OCI-LY1 (cell line): ENCODE data around the gene ZNF524.

ENCODE experiments used
- H2AFZ ChIP-seq: fragments of 200-600 bp; sonication (generic), shearing (Covaris generic); 2 replicates; pipeline ENCODE4 v1.6.0; 2014; ENCODE audit warnings: antibody characterized with exemption, mild to moderate bottlenecking, low read length
- H3F3A ChIP-seq: fragments of 200-600 bp; sonication (generic), shearing (Covaris generic); 2 replicates; pipeline ENCODE4 v1.6.0; 2014; ENCODE audit warnings: mild to moderate bottlenecking, antibody characterized with exemption, low read length, moderate library complexity; ENCODE audit not compliant: insufficient read depth
- H3K27ac ChIP-seq: fragments of 200-600 bp; sonication (generic); 2 replicates; pipeline ENCODE4 v1.5.1; 2014; ENCODE audit warnings: low read length, mixed run types, mild to moderate bottlenecking, low read depth; ENCODE audit not compliant: poor library complexity, severe bottlenecking
- H3K27me3 ChIP-seq: fragments of 200-600 bp; sonication (generic); 2 replicates; pipeline ENCODE4 v1.6.0; 2014; ENCODE audit warnings: antibody characterized with exemption, mild to moderate bottlenecking, low read length, moderate library complexity; ENCODE audit not compliant: insufficient read depth
- H3K36me3 ChIP-seq: fragments of 200-600 bp; sonication (generic); 2 replicates; pipeline ENCODE4 v1.6.1; 2014; ENCODE audit warnings: mild to moderate bottlenecking, antibody characterized with exemption, low read length, moderate library complexity, mixed read lengths; ENCODE audit not compliant: insufficient read depth
- H3K4me1 ChIP-seq: fragments of 200-600 bp; sonication (generic); 2 replicates; pipeline ENCODE4 v1.5.1; 2014; ENCODE audit warnings: mild to moderate bottlenecking, low read length, moderate library complexity; ENCODE audit not compliant: insufficient read depth, severe bottlenecking
- H3K4me2 ChIP-seq: fragments of 200-600 bp; sonication (generic), shearing (Covaris generic); 2 replicates; pipeline ENCODE4 v1.6.1; 2014; ENCODE audit warnings: low read length
- H3K4me3 ChIP-seq: fragments of 200-600 bp; sonication (generic); 2 replicates; pipeline ENCODE4 v1.5.1; 2014; ENCODE audit warnings: low read length, low read depth, mild to moderate bottlenecking, mixed read lengths; ENCODE audit not compliant: poor library complexity, severe bottlenecking
- H3K79me2 ChIP-seq: fragments of 200-600 bp; shearing (Covaris generic); 2 replicates; pipeline ENCODE4 v1.6.1; 2016; ENCODE audit warnings: mixed run types, low read length, mixed read lengths; ENCODE audit not compliant: insufficient read depth
- H3K9ac ChIP-seq: fragments of 200-600 bp; sonication (generic), shearing (Covaris generic); 2 replicates; pipeline ENCODE4 v1.6.1; 2014; ENCODE audit warnings: mild to moderate bottlenecking, low read length, mixed read lengths
- H3K9me2 ChIP-seq: fragments of 200-600 bp; sonication (generic), shearing (Covaris generic); 2 replicates; pipeline ENCODE4 v1.6.1; 2014; ENCODE audit warnings: low read depth, mild to moderate bottlenecking, low read length, mixed read lengths
- H3K9me3 ChIP-seq: fragments of 200-600 bp; shearing (Covaris generic); 2 replicates; pipeline ENCODE4 v1.6.1; 2014; ENCODE audit warnings: low read length, mixed read lengths
- H4K20me1 ChIP-seq: fragments of 200-600 bp; sonication (generic), shearing (Covaris generic); 2 replicates; pipeline ENCODE4 v1.6.0; 2016; ENCODE audit warnings: mild to moderate bottlenecking, low read length; ENCODE audit not compliant: insufficient read depth
- CTCF ChIP-seq: fragments of 200-600 bp; sonication (generic), shearing (Covaris generic); IDR thresholded peaks from 2 replicates; pipeline ENCODE4 v1.5.1; 2017; ENCODE audit warnings: mild to moderate bottlenecking, antibody characterized with exemption, low read length, moderate library complexity, mixed read lengths
- EZH2 ChIP-seq: fragments of 200-600 bp; sonication (generic), shearing (Covaris generic); IDR thresholded peaks from 2 replicates; pipeline ENCODE4 v1.8.0; 2017; ENCODE audit warnings: borderline replicate concordance, mixed run types, mild to moderate bottlenecking, antibody characterized with exemption, low read length, moderate library complexity, mixed read lengths

ZNF524 gene

GRCh38 chr19:55633861-55634260, 33.8 kb downstream of the ZNF524 start:
- peak overlapping the region; percentile 65 for H2AFZ ChIP-seq
- H3K9ac ChIP-seq: peak overlapping the region; percentile 89; the same call in 1 of the 2 replicates
- H3K36me3 ChIP-seq: no peaks in the 10 kb centered on the region
- H3K4me1 ChIP-seq: peaks cover 31% of the 10 kb centered on the region
- H3K79me2 ChIP-seq: peaks cover 16% of the 10 kb centered on the region
- peak overlapping the region; percentile 82 for H3K4me3 ChIP-seq
- no peaks in the 10 kb centered on the region for H4K20me1 ChIP-seq
- H3K9me3 ChIP-seq: no peaks in the 10 kb centered on the region
- H3K4me2 ChIP-seq: peak overlapping the region; percentile 97
- no peak for TF ChIP-seq CTCF
- no peak for TF ChIP-seq EZH2
- no peaks in the 10 kb centered on the region for H3K27me3 ChIP-seq
- no peak overlapping the region for H3K27ac ChIP-seq
- no peaks in the 10 kb centered on the region for H3K9me2 ChIP-seq
- H3F3A ChIP-seq: no peaks in the 10 kb centered on the region

GRCh38 chr19:55635334-55635717, 35.2 kb downstream of the ZNF524 start:
- Histone ChIP-seq H3F3A (no peaks in the 10 kb centered on the region), H3K4me3 (peak overlapping the region; percentile 82), H3K27ac (peak overlapping the region; percentile 60), H3K4me2 (peak overlapping the region; percentile 97), H3K79me2 (peaks cover 16% of the 10 kb centered on the region), H4K20me1 (no peaks in the 10 kb centered on the region), H2AFZ (no peak overlapping the region), H3K9me2 (no peaks in the 10 kb centered on the region), H3K27me3 (no peaks in the 10 kb centered on the region), H3K36me3 (0 out of 2 replicates have a peak, but pooled peaks cover 4% of the 10 kb centered on the region), H3K9me3 (no peaks in the 10 kb centered on the region), H3K9ac (peak overlapping the region; percentile 89), H3K4me1 (peaks cover 44% of the 10 kb centered on the region)
- TF ChIP-seq CTCF (no peak), EZH2 (no peak)

GRCh38 chr19:55635856-55636440, 35.9 kb downstream of the ZNF524 start:
- H3K4me1 ChIP-seq: peaks cover 48% of the 10 kb centered on the region
- H3K9ac ChIP-seq: peak overlapping the region; percentile 89
- no peaks in the 10 kb centered on the region for H3K27me3 ChIP-seq
- H3K9me2 ChIP-seq: no peaks in the 10 kb centered on the region
- no peaks in the 10 kb centered on the region for H4K20me1 ChIP-seq
- peak overlapping the region; percentile 82 for H3K4me3 ChIP-seq
- H3K9me3 ChIP-seq: no peaks in the 10 kb centered on the region
- H2AFZ ChIP-seq: no peak overlapping the region
- peak overlapping the region; percentile 97 for H3K4me2 ChIP-seq
- peaks cover 16% of the 10 kb centered on the region for H3K79me2 ChIP-seq
- no peak overlapping the region for H3K27ac ChIP-seq
- no peaks in the 10 kb centered on the region for H3F3A ChIP-seq
- TF ChIP-seq EZH2: no peak
- no peak for TF ChIP-seq CTCF
- 0 out of 2 replicates have a peak, but pooled peaks cover 4% of the 10 kb centered on the region for H3K36me3 ChIP-seq
